C1 segment of cervical spinal cord (tissue), 14 donors: ENCODE results near the gene PCDHA13.
"Not testable (repeated sequence)": the region's sequence is repeated elsewhere in the genome, so short reads cannot be mapped to it uniquely, and the experiment has no call there.

Experiments used
- DNase-seq, 14 donors: peaks; one replicate each; lab custom pipeline; 2025; lab: John Stamatoyannopoulos, UW

Gene PCDHA13, protein sequence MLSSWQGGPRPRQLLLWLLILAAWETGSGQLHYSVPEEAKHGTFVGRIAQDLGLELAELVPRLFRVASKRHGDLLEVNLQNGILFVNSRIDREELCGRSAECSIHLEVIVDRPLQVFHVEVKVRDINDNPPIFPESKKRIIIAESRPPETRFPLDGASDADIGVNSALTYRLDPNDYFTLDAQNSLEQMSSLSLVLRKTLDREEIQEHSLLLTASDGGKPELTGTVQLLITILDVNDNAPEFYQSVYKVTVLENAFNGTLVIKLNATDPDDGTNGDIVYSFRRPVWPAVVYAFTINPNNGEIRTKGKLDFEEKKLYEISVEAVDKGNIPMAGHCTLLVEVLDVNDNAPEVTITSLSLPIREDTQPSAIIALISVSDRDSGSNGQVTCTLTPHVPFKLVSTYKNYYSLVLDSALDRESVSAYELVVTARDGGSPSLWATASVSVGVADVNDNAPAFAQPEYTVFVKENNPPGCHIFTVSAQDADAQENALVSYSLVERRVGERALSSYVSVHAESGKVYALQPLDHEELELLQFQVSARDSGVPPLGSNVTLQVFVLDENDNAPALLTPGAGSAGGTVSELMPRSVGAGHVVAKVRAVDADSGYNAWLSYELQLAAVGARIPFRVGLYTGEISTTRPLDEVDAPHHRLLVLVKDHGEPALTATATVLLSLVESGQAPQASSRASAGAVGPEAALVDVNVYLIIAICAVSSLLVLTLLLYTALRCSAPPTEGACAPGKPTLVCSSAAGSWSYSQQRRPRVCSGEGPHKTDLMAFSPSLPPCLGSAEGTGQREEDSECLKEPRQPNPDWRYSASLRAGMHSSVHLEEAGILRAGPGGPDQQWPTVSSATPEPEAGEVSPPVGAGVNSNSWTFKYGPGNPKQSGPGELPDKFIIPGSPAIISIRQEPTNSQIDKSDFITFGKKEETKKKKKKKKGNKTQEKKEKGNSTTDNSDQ

DNA sequence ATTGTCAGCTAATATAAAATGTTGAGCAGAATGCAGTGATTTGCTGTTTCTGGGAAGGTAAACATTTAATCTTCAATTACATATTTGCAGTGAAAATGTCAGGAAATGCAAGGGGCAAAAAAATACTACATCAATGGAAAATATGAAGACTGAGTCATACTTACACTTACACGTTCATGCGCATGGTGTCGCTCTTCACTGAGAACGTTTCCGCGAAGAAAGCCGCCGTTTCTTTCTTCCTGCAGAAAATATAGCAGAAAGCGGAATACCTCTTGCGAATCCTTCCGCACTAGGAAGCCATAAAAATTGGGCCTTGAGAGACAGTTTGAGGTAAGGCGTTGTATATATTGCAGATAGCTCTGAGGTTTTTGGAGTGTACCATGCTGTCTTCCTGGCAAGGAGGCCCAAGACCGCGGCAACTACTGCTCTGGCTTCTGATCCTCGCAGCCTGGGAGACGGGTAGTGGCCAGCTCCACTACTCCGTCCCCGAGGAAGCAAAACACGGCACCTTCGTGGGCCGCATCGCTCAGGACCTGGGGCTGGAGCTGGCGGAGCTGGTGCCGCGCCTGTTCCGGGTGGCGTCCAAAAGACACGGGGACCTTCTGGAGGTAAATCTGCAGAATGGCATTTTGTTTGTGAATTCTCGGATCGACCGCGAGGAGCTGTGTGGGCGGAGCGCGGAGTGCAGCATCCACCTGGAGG is at the start of gene PCDHA13:
PCDHA13 (plus strand) TSS at position 236 of the 702 bp plus-strand sequence; CDS start at position 381, 145 bp downstream.
- DNase-seq: peak in 3 of 14 donors; percentile 1 to 52 (median 7)

DNA sequence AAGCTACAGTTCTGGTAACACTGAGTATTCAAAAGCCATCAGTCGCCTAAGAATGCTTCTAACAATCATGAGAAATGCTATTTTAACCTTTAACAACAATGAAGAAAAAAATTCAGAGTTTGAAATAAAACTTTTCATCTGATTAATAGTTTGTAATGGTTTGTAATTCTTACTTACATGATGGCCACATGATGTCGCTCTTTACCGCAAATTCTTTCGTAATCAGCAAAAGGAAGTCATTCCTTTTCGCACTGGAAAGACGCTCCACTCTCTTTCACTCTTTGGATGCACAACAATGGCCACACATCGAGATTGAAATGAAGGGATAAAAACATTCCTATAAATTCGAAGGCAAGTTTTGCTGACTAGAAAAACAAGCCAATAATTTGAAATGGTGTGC is 47.9 kb upstream of the PCDHA13 start, which contains the start of gene PCDHA7:
PCDHA7 (plus strand) TSS at position 277 of the 400 bp plus-strand sequence; CDS start at position 392, 115 bp downstream.
- peak in 1 of 14 donors; percentile 1 for DNase-seq

GRCh38 chr5:140834439-140835008 is 47.4 kb upstream of the PCDHA13 start:
- peak in 1 of 14 donors; percentile 2 for DNase-seq

GRCh38 chr5:140835622-140836510 is 46.1 kb upstream of the PCDHA13 start:
- no peak for DNase-seq

DNA sequence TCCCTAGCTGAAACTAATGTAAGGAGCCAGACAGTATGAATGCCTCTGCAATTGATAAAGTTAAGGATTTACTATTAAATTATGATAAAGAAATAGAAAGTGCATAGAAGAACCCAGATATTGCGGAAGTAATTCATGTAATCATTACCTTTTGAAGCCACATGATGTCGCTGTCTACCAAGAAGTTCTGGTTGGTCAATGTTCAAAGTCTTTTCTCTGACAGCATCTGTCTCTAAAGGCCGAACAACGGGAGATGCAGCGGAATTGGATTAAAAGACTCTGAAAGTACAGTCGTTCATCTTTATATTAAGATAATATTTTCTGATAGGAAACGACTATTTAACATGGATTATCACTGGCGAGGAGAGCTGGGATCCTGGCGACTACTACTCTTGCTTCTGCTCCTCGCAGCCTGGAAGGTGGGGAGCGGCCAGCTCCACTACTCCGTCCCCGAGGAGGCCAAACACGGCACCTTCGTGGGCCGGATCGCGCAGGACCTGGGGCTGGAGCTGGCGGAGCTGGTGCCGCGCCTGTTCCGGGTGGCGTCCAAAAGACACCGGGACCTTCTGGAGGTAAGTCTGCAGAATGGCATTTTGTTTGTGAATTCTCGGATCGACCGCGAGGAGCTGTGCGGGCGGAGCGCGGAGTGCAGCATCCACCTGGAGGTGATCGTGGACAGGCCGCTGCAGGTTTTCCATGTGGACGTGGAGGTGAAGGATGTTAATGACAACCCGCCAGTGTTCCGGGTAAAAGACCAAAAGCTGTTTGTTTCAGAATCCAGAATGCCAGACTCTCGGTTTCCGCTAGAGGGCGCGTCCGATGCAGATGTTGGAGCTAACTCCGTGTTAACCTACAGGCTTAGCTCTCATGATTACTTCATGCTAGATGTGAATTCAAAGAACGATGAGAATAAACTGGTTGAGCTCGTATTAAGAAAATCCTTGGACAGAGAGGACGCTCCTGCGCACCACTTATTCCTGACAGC is 40.7 kb upstream of the PCDHA13 start, which contains the start of gene PCDHA8:
PCDHA8 (plus strand) TSS at position 210 of the 985 bp plus-strand sequence; CDS start at position 345, 135 bp downstream.
- DNase-seq: peak in 2 of 14 donors; percentile 2 to 11

- no peak for DNase-seq
These were observed 38.9 kb upstream of the PCDHA13 start for GRCh38 chr5:140842798-140843733.

- peak in 1 of 14 donors; percentile 19 for DNase-seq
These were observed 33.5 kb upstream of the PCDHA13 start, which contains the start of gene PCDHA9 for GRCh38 chr5:140848139-140849102. Gene PCDHA9 (plus strand): TSS chr5:140848382. CDS start chr5:140848496, 114 bp downstream.

DNA sequence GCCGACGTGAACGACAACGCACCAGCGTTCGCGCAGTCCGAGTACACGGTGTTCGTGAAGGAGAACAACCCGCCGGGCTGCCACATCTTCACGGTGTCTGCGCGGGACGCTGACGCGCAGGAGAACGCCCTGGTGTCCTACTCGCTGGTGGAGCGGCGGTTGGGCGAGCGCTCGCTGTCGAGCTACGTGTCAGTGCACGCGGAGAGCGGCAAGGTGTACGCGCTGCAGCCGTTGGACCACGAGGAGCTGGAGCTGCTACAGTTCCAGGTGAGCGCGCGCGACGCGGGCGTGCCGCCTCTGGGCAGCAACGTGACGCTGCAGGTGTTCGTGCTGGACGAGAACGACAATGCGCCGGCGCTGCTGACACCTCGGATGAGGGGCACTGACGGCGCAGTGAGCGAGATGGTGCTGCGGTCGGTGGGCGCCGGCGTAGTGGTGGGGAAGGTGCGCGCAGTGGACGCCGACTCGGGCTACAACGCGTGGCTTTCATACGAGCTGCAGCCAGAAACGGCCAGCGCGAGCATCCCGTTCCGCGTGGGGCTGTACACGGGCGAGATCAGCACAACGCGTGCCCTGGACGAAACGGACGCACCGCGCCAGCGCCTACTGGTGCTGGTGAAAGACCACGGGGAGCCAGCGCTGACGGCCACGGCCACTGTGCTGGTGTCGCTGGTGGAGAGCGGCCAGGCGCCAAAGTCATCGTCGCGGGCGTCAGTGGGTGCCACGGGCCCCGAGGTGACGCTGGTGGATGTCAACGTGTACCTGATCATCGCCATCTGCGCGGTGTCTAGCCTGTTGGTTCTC is 31.9 kb upstream of the PCDHA13 start:
- DNase-seq: not testable (repeated sequence)

GRCh38 chr5:140855772-140856674 is 25.9 kb upstream of the PCDHA13 start, which contains the start of gene PCDHA10:
Gene PCDHA10 (plus strand): TSS chr5:140855897. CDS start chr5:140856049, 152 bp downstream.
- peak in 1 of 14 donors; percentile 6 for DNase-seq

DNA sequence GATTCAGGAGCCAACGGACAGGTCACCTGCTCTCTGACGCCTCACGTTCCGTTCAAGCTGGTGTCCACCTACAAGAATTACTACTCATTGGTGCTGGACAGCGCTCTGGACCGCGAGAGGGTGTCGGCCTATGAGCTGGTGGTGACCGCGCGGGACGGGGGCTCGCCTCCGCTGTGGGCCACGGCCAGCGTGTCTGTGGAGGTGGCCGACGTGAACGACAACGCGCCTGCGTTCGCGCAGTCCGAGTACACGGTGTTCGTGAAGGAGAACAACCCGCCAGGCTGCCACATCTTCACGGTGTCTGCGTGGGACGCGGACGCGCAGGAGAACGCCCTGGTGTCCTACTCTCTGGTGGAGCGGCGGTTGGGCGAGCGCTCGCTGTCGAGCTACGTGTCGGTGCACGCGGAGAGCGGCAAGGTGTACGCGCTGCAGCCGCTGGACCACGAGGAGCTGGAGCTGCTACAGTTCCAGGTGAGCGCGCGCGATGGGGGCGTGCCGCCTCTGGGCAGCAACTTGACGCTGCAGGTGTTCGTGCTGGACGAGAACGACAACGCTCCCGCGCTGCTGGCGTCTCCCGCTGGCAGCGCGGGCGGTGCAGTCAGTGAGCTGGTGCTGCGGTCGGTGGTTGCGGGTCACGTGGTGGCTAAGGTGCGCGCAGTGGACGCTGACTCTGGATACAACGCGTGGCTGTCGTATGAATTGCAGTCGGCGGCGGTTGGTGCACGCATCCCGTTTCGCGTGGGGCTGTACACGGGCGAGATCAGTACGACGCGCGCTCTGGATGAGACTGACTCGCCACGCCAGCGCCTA is 24.5 kb upstream of the PCDHA13 start:
- DNase-seq: no peak

- no peak for DNase-seq
These were observed 24.0 kb upstream of the PCDHA13 start for GRCh38 chr5:140857987-140858240.

GRCh38 chr5:140862441-140863295 is 19.3 kb upstream of the PCDHA13 start:
- DNase-seq: no peak
